22Rv1 (cell line): ENCODE measurements around the gene CLECL1.

Experiments
- CTCF ChIP-seq: fragments of 450-650 bp; IDR thresholded peaks from 2 replicates; pipeline ENCODE4 v1.5.1; 2017; ENCODE audit warnings: mild to moderate bottlenecking
- ZFX ChIP-seq: fragments of 450-650 bp; IDR thresholded peaks from 2 replicates; pipeline ENCODE4 v1.6.1; 2017; ENCODE audit warnings: antibody characterized with exemption, borderline replicate concordance

- no peak for TF ChIP-seq CTCF
- TF ChIP-seq ZFX = no peak
Measured at GRCh38 chr12:9698681-9699080, 34.2 kb downstream of the CLECL1 start.
